HFF-Myc (cell line): Measurements from ENCODE around the gene PRKCSH.
"Not testable (repeated sequence)": the region's sequence is repeated elsewhere in the genome, so short reads cannot be mapped to it uniquely, and the experiment has no call there.

Experiments used
- DNase-seq: peaks from one replicate; pipeline ENCODE4 v3.0.0-alpha.2; 2011; ENCODE audit warnings: low read depth; ENCODE audit errors: extremely low read depth
- H3K4me3 ChIP-seq: replicated peaks from 2 replicates; pipeline ENCODE4 v1.5.1; 2011; ENCODE audit warnings: low read depth, mild to moderate bottlenecking, control low read depth, low read length
- TF ChIP-seq, protein P1 (sequence below): IDR thresholded peaks from 2 replicates; pipeline ENCODE4 v1.5.1; 2012; ENCODE audit warnings: mild to moderate bottlenecking, low read depth, low read length, control low read depth; ENCODE audit errors: missing control alignments

The PRKCSH gene

DNA sequence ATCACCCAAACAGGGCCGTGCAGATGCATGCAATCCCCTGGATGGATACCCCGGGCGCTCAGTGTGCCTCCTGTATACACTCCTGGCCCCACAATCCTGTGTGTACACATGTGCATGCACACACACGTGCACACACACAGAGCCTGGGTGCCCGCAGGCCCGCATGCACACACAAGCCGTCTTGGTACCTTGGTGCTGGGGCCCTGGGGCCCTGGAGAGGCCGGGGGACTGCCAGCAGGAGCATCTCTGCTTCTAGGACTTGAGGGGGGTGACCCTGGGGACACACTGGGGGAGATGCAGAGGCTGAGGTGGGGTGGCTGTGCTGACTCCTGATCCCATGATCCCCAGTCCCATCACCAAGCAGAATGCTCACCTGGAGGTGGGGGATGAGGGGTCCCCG lies 35.8 kb upstream of the PRKCSH start:
- TF ChIP-seq, protein P1, sequence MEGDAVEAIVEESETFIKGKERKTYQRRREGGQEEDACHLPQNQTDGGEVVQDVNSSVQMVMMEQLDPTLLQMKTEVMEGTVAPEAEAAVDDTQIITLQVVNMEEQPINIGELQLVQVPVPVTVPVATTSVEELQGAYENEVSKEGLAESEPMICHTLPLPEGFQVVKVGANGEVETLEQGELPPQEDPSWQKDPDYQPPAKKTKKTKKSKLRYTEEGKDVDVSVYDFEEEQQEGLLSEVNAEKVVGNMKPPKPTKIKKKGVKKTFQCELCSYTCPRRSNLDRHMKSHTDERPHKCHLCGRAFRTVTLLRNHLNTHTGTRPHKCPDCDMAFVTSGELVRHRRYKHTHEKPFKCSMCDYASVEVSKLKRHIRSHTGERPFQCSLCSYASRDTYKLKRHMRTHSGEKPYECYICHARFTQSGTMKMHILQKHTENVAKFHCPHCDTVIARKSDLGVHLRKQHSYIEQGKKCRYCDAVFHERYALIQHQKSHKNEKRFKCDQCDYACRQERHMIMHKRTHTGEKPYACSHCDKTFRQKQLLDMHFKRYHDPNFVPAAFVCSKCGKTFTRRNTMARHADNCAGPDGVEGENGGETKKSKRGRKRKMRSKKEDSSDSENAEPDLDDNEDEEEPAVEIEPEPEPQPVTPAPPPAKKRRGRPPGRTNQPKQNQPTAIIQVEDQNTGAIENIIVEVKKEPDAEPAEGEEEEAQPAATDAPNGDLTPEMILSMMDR: no peak
- H3K4me3 ChIP-seq: no peak overlapping the region
- DNase-seq: no peak

DNA sequence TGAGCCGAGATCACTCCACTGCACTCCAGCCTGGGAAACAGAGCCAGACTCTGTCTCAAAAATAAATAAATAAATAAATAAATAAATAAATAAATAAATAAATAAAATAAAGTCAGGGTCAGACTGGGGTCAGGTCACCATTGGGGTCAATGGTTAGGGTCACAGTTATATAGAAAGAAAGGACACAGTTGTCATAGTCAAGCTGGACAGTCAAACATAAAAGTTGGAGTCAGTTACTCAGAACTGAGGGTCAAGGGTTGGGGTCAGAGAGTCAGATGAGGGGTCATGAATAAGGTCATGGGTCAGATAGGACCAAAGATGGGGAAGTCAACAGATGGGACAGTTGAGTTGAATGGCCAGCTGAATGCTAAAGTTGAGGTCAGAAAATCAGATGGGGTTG lies 34.6 kb upstream of the PRKCSH start:
- H3K4me3 ChIP-seq: no peak overlapping the region
- TF ChIP-seq, protein P1: no peak
- no peak for DNase-seq

DNA sequence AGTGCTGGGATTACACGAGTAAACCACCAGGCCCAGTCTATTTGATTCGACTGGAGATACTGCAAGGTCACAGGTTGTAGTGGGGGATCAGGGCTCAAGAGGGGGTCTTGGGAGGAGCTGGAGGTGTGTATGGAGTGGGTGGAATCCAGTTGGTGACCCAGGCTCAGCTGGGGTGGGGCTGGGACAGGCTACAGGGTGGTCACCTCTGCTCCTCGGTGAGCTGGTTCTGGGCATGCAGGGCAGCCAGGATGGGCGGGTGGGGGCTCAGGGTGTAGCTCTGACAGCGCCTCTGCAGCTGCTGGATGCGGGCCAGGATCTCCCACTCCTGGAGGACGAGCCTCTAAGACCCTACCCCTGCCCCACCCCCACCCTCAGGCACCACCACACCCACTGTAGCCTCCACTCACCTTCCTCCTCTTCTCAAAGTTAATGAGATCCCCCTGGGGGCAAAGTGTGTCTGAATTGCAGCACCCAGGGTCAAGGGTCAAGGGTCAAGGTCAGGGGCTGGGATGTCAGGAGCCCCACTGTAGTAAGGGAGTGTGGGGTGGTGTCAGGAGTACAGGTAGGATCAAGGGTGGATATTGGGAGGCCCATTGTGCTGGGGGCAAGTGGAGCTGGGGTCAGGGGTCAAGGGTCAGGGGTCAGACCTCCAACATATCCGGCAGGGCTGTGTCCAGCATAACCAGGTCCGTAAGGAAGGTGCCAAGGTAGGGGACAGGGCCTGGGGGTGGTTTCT lies 33.5 kb upstream of the PRKCSH start:
- H3K4me3 ChIP-seq: no peak overlapping the region
- TF ChIP-seq, protein P1: no peak
- DNase-seq: no peak

DNA sequence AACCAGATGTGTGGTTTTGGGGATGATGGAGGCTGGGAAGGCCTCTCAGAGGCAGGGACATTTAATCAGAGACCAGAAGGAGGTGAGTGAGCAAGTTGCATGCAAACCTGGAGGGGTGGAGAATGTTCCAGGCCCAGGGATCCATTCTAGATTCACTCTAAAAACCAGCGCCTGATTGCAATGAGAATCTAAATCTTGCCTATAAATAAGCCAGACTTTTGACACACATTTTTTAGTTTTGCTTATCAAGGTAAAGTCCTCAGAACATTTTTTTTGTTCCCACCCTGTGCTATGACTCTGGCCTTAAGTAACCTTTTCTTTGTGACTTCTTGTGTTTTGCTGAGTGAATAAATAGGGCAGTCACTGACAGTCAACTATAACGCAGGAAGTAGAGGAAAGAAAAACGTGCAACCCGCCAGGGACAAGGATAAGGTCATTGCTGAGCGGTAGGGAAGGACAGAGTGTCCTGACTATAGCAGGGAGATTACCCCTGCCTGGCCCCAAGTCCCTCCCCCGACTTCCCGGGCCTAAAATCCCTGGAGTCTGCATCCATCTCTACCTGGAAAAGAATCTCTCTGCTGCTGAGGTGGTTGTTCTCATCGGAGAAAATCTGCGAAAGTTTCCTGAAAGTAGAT lies 30.7 kb upstream of the PRKCSH start:
- no peak overlapping the region for H3K4me3 ChIP-seq
- no peak for DNase-seq
- TF ChIP-seq, protein P1: no peak

DNA sequence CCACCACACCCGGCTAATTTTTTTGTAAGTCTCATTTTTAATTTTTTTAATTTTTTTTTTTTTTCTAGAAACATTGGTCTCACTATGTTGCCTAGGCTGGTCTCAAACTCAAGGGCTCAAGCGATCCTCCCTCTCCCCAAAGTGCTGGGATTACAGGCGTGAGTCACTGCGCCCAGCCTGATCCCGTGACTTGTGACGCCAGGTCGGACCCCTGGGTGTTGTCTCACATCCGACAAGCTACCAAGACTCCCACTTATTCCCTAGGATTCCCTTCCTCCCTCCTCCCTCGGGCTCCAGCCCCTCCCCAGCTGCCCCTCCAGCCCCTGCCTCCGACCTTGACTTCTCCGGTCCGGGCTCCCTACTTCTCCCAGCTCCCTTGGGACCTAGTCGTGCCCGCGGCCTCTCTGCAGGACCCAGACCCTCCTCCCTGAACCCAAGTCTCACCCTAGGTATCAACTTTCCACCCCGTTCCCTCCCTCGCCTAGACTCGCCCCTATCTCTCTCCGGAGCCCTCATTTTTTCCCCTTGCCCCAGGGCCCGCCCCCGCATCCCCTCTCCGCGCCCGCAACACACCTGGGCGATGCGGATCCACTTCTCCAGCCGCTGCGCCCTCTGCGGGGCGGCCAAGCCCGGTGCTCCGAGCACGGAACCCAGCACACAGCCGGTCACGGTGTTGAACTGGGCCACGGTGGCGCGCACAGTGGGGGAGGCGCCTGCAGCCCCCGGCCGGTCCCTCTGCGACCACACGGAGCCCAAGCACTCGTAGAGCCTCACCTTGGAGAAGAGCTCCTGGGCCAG lies 29.4 kb upstream of the PRKCSH start:
- TF ChIP-seq, protein P1: peak; percentile 15
- no peak for DNase-seq
- no peak overlapping the region for H3K4me3 ChIP-seq

DNA sequence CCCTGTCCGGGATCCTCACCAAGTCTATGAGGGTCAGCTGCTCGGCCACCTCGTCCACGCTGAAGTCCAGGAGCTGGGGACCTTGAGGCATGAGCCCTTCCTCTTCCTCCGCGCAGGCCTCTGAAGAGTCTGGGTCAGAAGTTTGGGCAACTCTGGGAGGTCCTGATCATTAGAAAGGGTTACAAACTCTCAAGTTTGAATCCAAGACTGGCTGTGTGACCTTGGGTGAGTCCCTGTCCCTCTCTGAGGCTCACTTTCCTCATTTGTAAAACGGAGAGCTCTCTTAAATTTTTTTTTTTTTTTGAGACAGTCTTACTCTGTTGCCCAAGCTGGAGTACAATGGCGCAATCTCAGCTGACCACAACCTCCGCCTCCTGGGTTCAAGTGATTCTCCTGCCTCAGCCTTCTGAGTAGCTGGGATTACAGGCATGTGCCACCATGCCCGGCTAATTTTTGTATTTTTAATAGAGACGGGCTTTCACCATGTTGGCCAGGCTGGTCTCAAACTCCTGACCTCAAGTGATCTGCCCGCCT lies 28.7 kb upstream of the PRKCSH start:
- not testable (repeated sequence) for DNase-seq, H3K4me3 ChIP-seq

DNA sequence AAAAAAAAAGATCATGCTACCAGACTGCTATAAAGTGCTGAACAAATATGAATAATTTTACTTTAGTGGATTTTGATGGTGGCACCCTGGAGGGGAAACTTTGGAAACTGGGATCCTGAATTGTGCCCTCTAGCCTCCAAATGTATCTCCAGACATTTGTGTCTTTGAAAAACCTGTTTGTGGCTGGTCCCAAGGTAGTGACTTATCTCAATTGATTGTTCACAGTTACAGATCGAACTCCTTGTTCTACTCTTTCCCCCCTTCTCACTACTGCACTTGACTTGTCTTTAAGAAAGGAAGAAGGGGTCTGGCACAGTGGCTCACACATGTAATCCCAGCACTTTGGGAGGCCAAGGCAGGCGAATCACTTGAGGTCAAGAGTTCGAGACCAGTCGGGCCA lies 26.8 kb upstream of the PRKCSH start:
- no peak for DNase-seq
- TF ChIP-seq, protein P1: no peak
- H3K4me3 ChIP-seq: no peak overlapping the region
